Activated T-cell treated with anti-CD3 and anti-CD28 coated beads for 1 hour (primary cell): ENCODE results near the gene BBX.
A peak's percentile ranks its signal among the peaks of the same experiment; 100 is the strongest.

Experiments
- DNase-seq: peaks from one replicate; pipeline ENCODE4 v3.0.0-alpha.2; 2020; ENCODE audit warnings: low read depth

The BBX gene

GRCh38 chr3:107845380-107846278 lies 322.9 kb downstream of the BBX start:
- DNase-seq, result no peak

- peak; percentile 17 for DNase-seq
Observed at GRCh38 chr3:107846279-107846852, 323.6 kb downstream of the BBX start.

GRCh38 chr3:107847791-107848190 lies 325.0 kb downstream of the BBX start:
- DNase-seq, result no peak

GRCh38 chr3:107848351-107848915 lies 325.7 kb downstream of the BBX start:
- DNase-seq, result no peak

DNA sequence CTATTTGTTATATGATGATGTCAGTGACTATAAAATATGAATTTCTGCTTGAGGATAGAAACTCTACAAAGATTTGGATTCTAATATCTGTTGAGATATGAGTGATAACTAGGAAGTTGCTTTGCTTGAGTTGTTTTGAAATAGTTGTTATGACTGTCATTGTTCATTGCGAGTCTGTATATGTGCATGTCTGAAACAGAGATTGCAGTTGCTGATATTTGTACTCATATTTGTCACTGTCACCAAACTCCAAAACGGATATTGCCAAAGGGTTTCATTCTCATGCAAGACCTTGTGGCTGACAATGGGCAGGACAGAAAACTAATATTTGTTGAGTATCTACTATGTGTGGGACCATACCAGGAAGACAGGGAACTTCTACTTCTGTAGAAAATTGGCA lies 327.9 kb downstream of the BBX start:
- DNase-seq, result no peak

DNA sequence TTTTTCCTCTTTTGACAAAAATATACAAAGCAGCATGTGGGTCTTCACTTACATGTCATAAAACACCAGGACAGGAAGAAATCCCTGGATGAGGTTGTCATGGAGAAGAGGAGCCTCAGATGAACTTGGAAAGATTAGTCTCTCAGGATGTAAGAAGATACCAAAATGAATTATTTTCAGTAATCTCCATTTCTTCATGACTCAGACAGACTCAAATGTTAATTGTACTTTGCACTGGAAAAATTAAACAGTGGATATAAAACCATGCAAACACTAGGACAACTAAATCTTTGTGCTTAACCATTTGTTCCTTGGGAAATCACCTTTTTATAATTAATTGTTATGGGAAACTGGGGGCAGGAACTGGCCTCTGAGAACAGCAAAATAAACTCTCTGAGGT lies 331.1 kb downstream of the BBX start:
- DNase-seq, result no peak

GRCh38 chr3:107854733-107855132 lies 332.0 kb downstream of the BBX start:
- no peak for DNase-seq

DNA sequence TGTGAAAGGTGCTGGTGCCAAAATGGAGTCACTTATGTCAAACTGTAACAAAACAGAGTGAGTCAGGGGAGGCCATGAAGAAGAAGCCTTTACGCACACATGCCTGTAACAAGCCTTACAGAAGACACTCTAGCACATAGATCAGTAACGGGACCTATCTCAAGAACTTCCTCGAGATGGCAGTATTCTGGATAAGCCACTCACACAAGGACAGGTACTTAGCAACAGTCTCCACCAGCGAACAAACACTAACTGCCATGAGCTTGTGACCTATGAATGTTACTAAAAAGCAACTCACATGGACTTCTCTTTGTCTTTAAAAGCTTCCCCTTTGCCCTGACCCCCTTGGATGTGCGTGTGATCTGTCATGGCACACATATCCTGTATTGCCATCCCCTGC lies 332.9 kb downstream of the BBX start:
- no peak for DNase-seq

DNA sequence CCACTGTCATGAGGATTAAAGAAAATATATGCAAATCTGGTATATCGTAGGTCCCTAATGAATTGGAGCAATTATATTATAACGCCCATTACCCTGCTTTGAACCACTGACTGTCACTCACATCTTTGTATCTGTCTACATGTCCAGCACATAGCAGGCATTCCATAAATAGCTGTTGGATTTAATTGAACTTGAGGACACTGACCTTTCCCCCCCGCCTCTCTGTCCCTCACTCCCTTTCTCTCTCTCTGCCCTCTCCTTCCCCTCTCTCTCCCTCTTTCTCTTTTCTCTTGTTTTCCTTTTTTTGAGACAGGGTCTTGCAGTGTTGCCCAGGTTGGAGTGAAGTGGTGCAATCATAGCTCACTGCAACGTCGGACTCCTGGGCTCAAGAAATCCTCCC lies 335.1 kb downstream of the BBX start:
- DNase-seq, result no peak

- no peak for DNase-seq
Observed at GRCh38 chr3:107858876-107859275, 336.1 kb downstream of the BBX start.
